ENCODE measurements around the gene DDA1.
"Not testable (repeated sequence)": the region's sequence is repeated elsewhere in the genome, so short reads cannot be mapped to it uniquely, and the experiment has no call there.

The DDA1 gene

GRCh38 chr19:17289489-17289888, 19.9 kb upstream of the DDA1 start:
- DNase-seq, result peak; percentile 53

GRCh38 chr19:17292301-17293074, 16.9 kb upstream of the DDA1 start:
- peak; percentile 82 for DNase-seq

- no peak for DNase-seq
Measured at GRCh38 chr19:17293605-17294004, 15.8 kb upstream of the DDA1 start.

GRCh38 chr19:17294051-17294891, 15.1 kb upstream of the DDA1 start:
- peak; percentile 59 for DNase-seq

GRCh38 chr19:17295551-17295950, 13.8 kb upstream of the DDA1 start:
- DNase-seq, result not testable (repeated sequence)

- no peak for DNase-seq
Measured at GRCh38 chr19:17296273-17296672, 13.1 kb upstream of the DDA1 start.

- DNase-seq, result no peak
Measured at GRCh38 chr19:17296976-17297375, 12.4 kb upstream of the DDA1 start.

GRCh38 chr19:17300992-17301619, 8.3 kb upstream of the DDA1 start:
- no peak for DNase-seq

- DNase-seq, result no peak
Measured at GRCh38 chr19:17302391-17303166, 6.8 kb upstream of the DDA1 start.

- peak; percentile 94 for DNase-seq
Measured at GRCh38 chr19:17303167-17303939, 6.0 kb upstream of the DDA1 start, which contains the start of gene ABHD8. Gene ABHD8, minus strand, starts transcription at chr19:17303425. Its CDS starts 1,809 bp downstream, at chr19:17301616.

- DNase-seq, result no peak
Measured at GRCh38 chr19:17303940-17304267, 5.5 kb upstream of the DDA1 start.

GRCh38 chr19:17304386-17305215, 4.8 kb upstream of the DDA1 start:
- DNase-seq, result no peak

- no peak for DNase-seq
Measured at GRCh38 chr19:17305216-17305516, 4.2 kb upstream of the DDA1 start.

- DNase-seq, result peak; percentile 95
Measured at GRCh38 chr19:17305517-17306284, 3.7 kb upstream of the DDA1 start, which contains the start of gene MRPL34. Gene MRPL34, plus strand, starts transcription at chr19:17305872. Its CDS starts 21 bp downstream, at chr19:17305893.

GRCh38 chr19:17306285-17306714, 3.1 kb upstream of the DDA1 start:
- no peak for DNase-seq

- DNase-seq, result no peak
Measured at GRCh38 chr19:17307876-17308377, 1.4 kb upstream of the DDA1 start.

GRCh38 chr19:17309965-17310461, 650 bp downstream of the DDA1 start:
- no peak for DNase-seq

GRCh38 chr19:17311455-17312188, 2.3 kb downstream of the DDA1 start:
- DNase-seq, result no peak
